ENCODE data around the gene FLNC.

Gene FLNC

GRCh38 chr7:128830231-128831177, at the start of gene FLNC:
Gene FLNC, plus strand, starts transcription at chr7:128830406. Its CDS starts 232 bp downstream, at chr7:128830638.
- FAIRE-seq: no peak

GRCh38 chr7:128781126-128781525, 49.1 kb upstream of the FLNC start:
- FAIRE-seq: no peak

- FAIRE-seq: no peak
Observed at GRCh38 chr7:128781851-128782250, 48.4 kb upstream of the FLNC start.

- no peak for FAIRE-seq
Observed at GRCh38 chr7:128783143-128783861, 46.9 kb upstream of the FLNC start.

GRCh38 chr7:128785738-128786137, 44.5 kb upstream of the FLNC start:
- no peak for FAIRE-seq

GRCh38 chr7:128788446-128789412, 41.5 kb upstream of the FLNC start:
- FAIRE-seq: no peak

GRCh38 chr7:128790315-128791041, 39.7 kb upstream of the FLNC start:
- no peak for FAIRE-seq

GRCh38 chr7:128791121-128791971, 38.9 kb upstream of the FLNC start, which contains the start of gene CCDC136:
Gene CCDC136, plus strand, starts transcription at chr7:128791968. Its CDS starts 444 bp downstream, at chr7:128792412.
- FAIRE-seq: no peak

GRCh38 chr7:128791972-128792327, 38.3 kb upstream of the FLNC start:
- no peak for FAIRE-seq

- no peak for FAIRE-seq
Observed at GRCh38 chr7:128792471-128793180, 37.6 kb upstream of the FLNC start.

- FAIRE-seq: no peak
Observed at GRCh38 chr7:128793181-128793547, 37.0 kb upstream of the FLNC start.

- FAIRE-seq: no peak
Observed at GRCh38 chr7:128794020-128794419, 36.2 kb upstream of the FLNC start.

GRCh38 chr7:128794436-128794835, 35.8 kb upstream of the FLNC start:
- FAIRE-seq: no peak

GRCh38 chr7:128795129-128795528, 35.1 kb upstream of the FLNC start:
- no peak for FAIRE-seq

- no peak for FAIRE-seq
Observed at GRCh38 chr7:128796327-128796726, 33.9 kb upstream of the FLNC start.

- FAIRE-seq: no peak
Observed at GRCh38 chr7:128799451-128799850, 30.8 kb upstream of the FLNC start.

- no peak for FAIRE-seq
Observed at GRCh38 chr7:128800567-128800966, 29.6 kb upstream of the FLNC start.

- no peak for FAIRE-seq
Observed at GRCh38 chr7:128801003-128801402, 29.2 kb upstream of the FLNC start.

GRCh38 chr7:128801667-128802418, 28.4 kb upstream of the FLNC start:
- FAIRE-seq: no peak

GRCh38 chr7:128804484-128804883, 25.7 kb upstream of the FLNC start:
- FAIRE-seq: no peak
